ENCODE data around the gene NDC1. TPM values are rescaled to one million over a fixed set of nuclear protein-coding genes. Genes with fewer than 3 reads are reported as not detected.
A peak's percentile ranks its signal among the peaks of the same experiment; 100 is the strongest.

The NDC1 gene
- total RNA-seq, 4 donors from 2014 or later, result 1.1 to 11.1 (median 8.0) TPM

- Histone ChIP-seq H3K4me3 (no peak overlapping the region), H3K9me3 (no peaks in the 10 kb centered on the region), H3K27me3 (no peaks in the 10 kb centered on the region), H3K27ac (no peak overlapping the region), H3K36me3 (peaks cover 0 to 36% (median 12%) of the 10 kb centered on the region in 4 donors), H3K4me1 (no peaks in the 10 kb centered on the region)
- in situ Hi-C loops (cut with MboI; ENCODE audit: low pct_ligation_motif_present in 1 of 4, low pct_unique_long_range_greater_than_20kb in 1 of 4, low sequenced_read_pairs in 3 of 4) (loop anchor here in 2 of 4 donors (10.0 to 25.0 kb wide), 3 partner anchors 92 to 175 kb away; no protein-coding TSS in a partner anchor), intact Hi-C loops (cut with DNase I; ENCODE audit: low total_unique reads) (loop anchor here (10.0 kb wide), 1 partner anchor 92 kb away; no protein-coding TSS in a partner anchor)
- no peak for TF ChIP-seq POLR2AphosphoS5 (IDR thresholded peaks at IDR 0.05)
- no peak for TF ChIP-seq CTCF (IDR thresholded peaks at IDR 0.05)
- WGBS, 2 donors (ENCODE audit: low coverage in 1 of 2), result 61 to 68% methylated on average over 5 to 7 of the region's 7 CpGs
- DNase-seq, result no peak
Observed at GRCh38 chr1:53862507-53862906, 24.4 kb upstream of the NDC1 start.

GRCh38 chr1:53860967-53861411 is 22.9 kb upstream of the NDC1 start:
- intact Hi-C loops (cut with DNase I; ENCODE audit: low total_unique reads), result loop anchor here (10.0 kb wide), 1 partner anchor 94 kb away; no protein-coding TSS in a partner anchor

GRCh38 chr1:53851571-53852285 is 13.6 kb upstream of the NDC1 start:
- no peaks in the 10 kb centered on the region for H3K9me3 ChIP-seq
- no peak overlapping the region for H3K4me3 ChIP-seq
- DNase-seq, result no peak
- WGBS, 2 donors (ENCODE audit: low coverage in 1 of 2), result 91 to 94% methylated on average over 6 to 9 of the region's 9 CpGs
- no peak overlapping the region for H3K27ac ChIP-seq
- TF ChIP-seq EP300 (IDR thresholded peaks at IDR 0.05; ENCODE audit: low read depth) (no peak), POLR2AphosphoS5 (IDR thresholded peaks at IDR 0.05) (no peak), CTCF (IDR thresholded peaks at IDR 0.05) (no peak), POLR2A (IDR thresholded peaks at IDR 0.05) (no peak)
- no peaks in the 10 kb centered on the region for H3K27me3 ChIP-seq
- no peaks in the 10 kb centered on the region for H3K4me1 ChIP-seq
- intact Hi-C loops (cut with DNase I; ENCODE audit: low total_unique reads), result no loop called here
- H3K36me3 ChIP-seq, result peaks cover 0 to 46% (median 8%) of the 10 kb centered on the region in 4 donors
- in situ Hi-C loops (cut with MboI; ENCODE audit: low pct_ligation_motif_present in 1 of 4, low pct_unique_long_range_greater_than_20kb in 1 of 4, low sequenced_read_pairs in 3 of 4), result loop anchor here in 3 of 4 donors (10.0 to 25.0 kb wide), 3 partner anchors 111 to 186 kb away; no protein-coding TSS in a partner anchor

More at GRCh38 chr1:53860967-53861411, 22.9 kb upstream of the NDC1 start:
- peaks cover 0 to 44% (median 17%) of the 10 kb centered on the region in 4 donors for H3K36me3 ChIP-seq
- no peaks in the 10 kb centered on the region for H3K27me3 ChIP-seq
- in situ Hi-C loops (cut with MboI; ENCODE audit: low pct_ligation_motif_present in 1 of 4, low pct_unique_long_range_greater_than_20kb in 1 of 4, low sequenced_read_pairs in 3 of 4), result loop anchor here in 2 of 4 donors (10.0 to 25.0 kb wide), 3 partner anchors 94 to 176 kb away; no protein-coding TSS in a partner anchor
- no peak overlapping the region for H3K27ac ChIP-seq
- no peak for TF ChIP-seq POLR2AphosphoS5 (IDR thresholded peaks at IDR 0.05)
- peak; percentile 45 to 74 (median 64) for TF ChIP-seq CTCF (IDR thresholded peaks at IDR 0.05)
- no peaks in the 10 kb centered on the region for H3K4me1 ChIP-seq
- DNase-seq, result peak; percentile 24
- no peak overlapping the region for H3K4me3 ChIP-seq
- no peaks in the 10 kb centered on the region for H3K9me3 ChIP-seq

GRCh38 chr1:53850082-53850673 is 12.1 kb upstream of the NDC1 start:
- H3K36me3 ChIP-seq, result peaks cover 0 to 31% (median 2%) of the 10 kb centered on the region in 4 donors
- WGBS, 2 donors (ENCODE audit: low coverage in 1 of 2), result 93 to 96% methylated on average over 4 to 7 of the region's 7 CpGs
- TF ChIP-seq EP300 (IDR thresholded peaks at IDR 0.05; ENCODE audit: low read depth) (no peak), POLR2A (IDR thresholded peaks at IDR 0.05) (no peak), CTCF (IDR thresholded peaks at IDR 0.05) (no peak), POLR2AphosphoS5 (IDR thresholded peaks at IDR 0.05) (no peak)
- intact Hi-C loops (cut with DNase I; ENCODE audit: low total_unique reads) (no loop called here), in situ Hi-C loops (cut with MboI; ENCODE audit: low pct_ligation_motif_present in 1 of 4, low pct_unique_long_range_greater_than_20kb in 1 of 4, low sequenced_read_pairs in 3 of 4) (loop anchor here in 3 of 4 donors (10.0 to 25.0 kb wide), 3 partner anchors 112 to 187 kb away; no protein-coding TSS in a partner anchor)
- H3K9me3 ChIP-seq, result no peaks in the 10 kb centered on the region
- no peaks in the 10 kb centered on the region for H3K27me3 ChIP-seq
- no peak for DNase-seq
- no peak overlapping the region for H3K4me3 ChIP-seq
- H3K27ac ChIP-seq, result no peak overlapping the region
- H3K4me1 ChIP-seq, result no peaks in the 10 kb centered on the region

Measured in transverse colon (tissue), 4 donors.